H1 (cell line): ENCODE data around the gene PRKAR2B. TPM values are rescaled to one million over a fixed set of nuclear protein-coding genes. Genes with fewer than 3 reads are reported as not detected.

ENCODE experiments used
- CTCF ChIA-PET: fragments of 300-600 bp; sonication (Branson Sonifier 250); formaldehyde crosslinking; loops from one replicate; lab custom pipeline; 2021; ENCODE audit not compliant: partially characterized antibody; lab: Charles Lee
- POLR2A ChIA-PET: fragments of 300-600 bp; sonication (Branson Sonifier 250); formaldehyde crosslinking; loops from one replicate; lab custom pipeline; 2021; ENCODE audit warnings: inconsistent platforms; ENCODE audit not compliant: partially characterized antibody; lab: Charles Lee
- DNase-seq, 2 experiments: peaks; one replicate each; pipeline versions ENCODE4 v3.0.0 to v3.0.0-alpha.2; 2010 to 2022; ENCODE audit warnings: low spot score in 2 of 2, low read depth in 1 of 2, mixed read lengths in 1 of 2
- FAIRE-seq: peaks from 2 replicates; lab custom pipeline; 2011; peaks lifted over from hg19 to GRCh38; lab: Jason Lieb, UNC
- H2AFZ ChIP-seq: 2 replicates; pipeline ENCODE4 v1.8.1; 2012; ENCODE audit warnings: low read length, inconsistent platforms
- H2AK5ac ChIP-seq: 2 replicates; pipeline ENCODE4 v1.6.1; 2013; ENCODE audit warnings: low read depth, low read length
- H2BK120ac ChIP-seq: replicated peaks from 2 replicates; pipeline ENCODE3; 2013; ENCODE audit warnings: low read depth, low read length, inconsistent platforms
- H2BK12ac ChIP-seq: 2 replicates; pipeline ENCODE4 v1.6.1; 2013; ENCODE audit warnings: low read depth, low read length
- H2BK15ac ChIP-seq: 2 replicates; pipeline ENCODE4 v1.6.1; 2013; ENCODE audit warnings: low read length
- H2BK20ac ChIP-seq: 2 replicates; pipeline ENCODE4 v1.6.1; 2013; ENCODE audit warnings: low read length
- H2BK5ac ChIP-seq: 2 replicates; pipeline ENCODE4 v1.6.1; 2013; ENCODE audit warnings: low read depth, low read length
- H3K14ac ChIP-seq: 2 replicates; pipeline ENCODE4 v1.6.1; 2013; ENCODE audit warnings: inconsistent platforms; ENCODE audit not compliant: insufficient read length
- H3K18ac ChIP-seq: 2 replicates; pipeline ENCODE4 v1.6.1; 2013; ENCODE audit warnings: low read length; ENCODE audit errors: extremely low read depth
- H3K23ac ChIP-seq: 2 replicates; pipeline ENCODE4 v1.6.1; 2013; ENCODE audit warnings: inconsistent platforms; ENCODE audit not compliant: insufficient read length
- H3K23me2 ChIP-seq: 2 replicates; pipeline ENCODE4 v1.6.1; 2013; ENCODE audit warnings: low read depth, low read length
- H3K27ac ChIP-seq: 2 replicates; pipeline ENCODE4 v1.6.1; 2011; ENCODE audit warnings: low read depth, low read length, inconsistent platforms
- H3K27me3 ChIP-seq, 4 experiments: replicated peaks in 1 of 4; 1 replicate in 1 of 4; 2 replicates in 3 of 4; pipeline versions ENCODE4 v1.6.1 to v1.8.1; 2011 to 2013; ENCODE audit warnings: low read length in 3 of 4, mild to moderate bottlenecking in 3 of 4, inconsistent platforms in 2 of 4, mixed read lengths in 2 of 4, moderate library complexity in 1 of 4; ENCODE audit not compliant: control insufficient read depth in 3 of 4, insufficient read depth in 3 of 4; ENCODE audit errors: extremely low read depth in 1 of 4
- H3K36me3 ChIP-seq, 4 experiments: 2 replicates each; pipeline versions ENCODE4 v1.6.1 to v1.8.1; 2011 to 2013; ENCODE audit warnings: mild to moderate bottlenecking in 4 of 4, low read length in 3 of 4, moderate library complexity in 2 of 4, control low read depth in 1 of 4, inconsistent platforms in 1 of 4; ENCODE audit not compliant: insufficient read depth in 4 of 4, control insufficient read depth in 2 of 4
- H3K4ac ChIP-seq: replicated peaks from 2 replicates; pipeline ENCODE3; 2013; ENCODE audit warnings: low read length, low read depth, mixed read lengths, inconsistent platforms; ENCODE audit not compliant: insufficient read length
- H3K4me1 ChIP-seq, 4 experiments: replicated peaks in 1 of 4; 1 replicate in 1 of 4; 2 replicates in 3 of 4; pipeline versions ENCODE4 v1.6.1 to v1.8.1; 2011 to 2013; ENCODE audit warnings: low read length in 3 of 4, inconsistent platforms in 2 of 4, mixed read lengths in 1 of 4; ENCODE audit not compliant: insufficient read depth in 4 of 4, control insufficient read depth in 3 of 4
- H3K4me2 ChIP-seq, 2 experiments: 2 replicates each; pipeline versions ENCODE4 v1.6.1 to v1.8.1; 2011 to 2013; ENCODE audit warnings: low read depth in 2 of 2, low read length in 2 of 2, control low read depth in 1 of 2, inconsistent platforms in 1 of 2, mild to moderate bottlenecking in 1 of 2; ENCODE audit not compliant: insufficient read depth in 1 of 2
- H3K4me3 ChIP-seq, 4 experiments: fragments of 200-600, 300-600 bp in 1 of 4; sonication (generic), shearing (Covaris generic), sonication (Bioruptor Twin) in 1 of 4; 2 replicates each; pipeline versions ENCODE4 v1.5.1 to v1.8.1; 2011 to 2016; ENCODE audit warnings: low read length in 4 of 4, low read depth in 3 of 4, control low read depth in 2 of 4, inconsistent platforms in 2 of 4, mild to moderate bottlenecking in 2 of 4, mixed read lengths in 1 of 4, moderate library complexity in 1 of 4; ENCODE audit not compliant: insufficient read depth in 2 of 4; ENCODE audit errors: extremely low read depth in 1 of 4
- H3K56ac ChIP-seq: replicated peaks from 2 replicates; pipeline ENCODE3; 2013; ENCODE audit warnings: low read depth, mild to moderate bottlenecking, mixed read lengths, low read length, inconsistent platforms; ENCODE audit not compliant: insufficient read length
- H3K79me1 ChIP-seq: 2 replicates; pipeline ENCODE4 v1.6.1; 2013; ENCODE audit warnings: low read depth, low read length, control low read depth
- H3K79me2 ChIP-seq, 2 experiments: 2 replicates each; pipeline versions ENCODE4 v1.6.1 to v1.8.1; 2012 to 2013; ENCODE audit warnings: low read length in 2 of 2, mild to moderate bottlenecking in 2 of 2, inconsistent platforms in 1 of 2; ENCODE audit not compliant: insufficient read depth in 2 of 2, control insufficient read depth in 1 of 2
- H3K9ac ChIP-seq, 4 experiments: replicated peaks in 1 of 4; 1 replicate in 1 of 4; 2 replicates in 3 of 4; pipeline versions ENCODE4 v1.6.1 to v1.8.1; 2011 to 2013; ENCODE audit warnings: low read depth in 3 of 4, low read length in 3 of 4, control low read depth in 2 of 4, mild to moderate bottlenecking in 2 of 4, moderate library complexity in 2 of 4, inconsistent platforms in 1 of 4; ENCODE audit errors: extremely low read depth in 1 of 4
- H3K9me3 ChIP-seq, 2 experiments: 2 replicates each; pipeline versions ENCODE4 v1.6.1 to v1.8.1; 2012 to 2013; ENCODE audit warnings: mild to moderate bottlenecking in 2 of 2, moderate library complexity in 2 of 2, control low read depth in 1 of 2, inconsistent platforms in 1 of 2, low read depth in 1 of 2, low read length in 1 of 2, mixed read lengths in 1 of 2; ENCODE audit not compliant: insufficient read depth in 2 of 2
- H4K20me1 ChIP-seq, 2 experiments: replicated peaks in 1 of 2; 2 replicates each; pipeline versions ENCODE3 to v1.8.1; 2011 to 2013; ENCODE audit warnings: inconsistent platforms in 2 of 2, low read length in 2 of 2, mild to moderate bottlenecking in 1 of 2; ENCODE audit not compliant: insufficient read depth in 2 of 2, control insufficient read depth in 1 of 2
- H4K5ac ChIP-seq: 2 replicates; pipeline ENCODE4 v1.6.1; 2013; ENCODE audit warnings: low read length, low read depth, mixed read lengths, inconsistent platforms; ENCODE audit not compliant: insufficient read length
- H4K8ac ChIP-seq: 2 replicates; pipeline ENCODE4 v1.8.0; 2013; ENCODE audit warnings: mild to moderate bottlenecking, moderate library complexity, low read length, inconsistent platforms; ENCODE audit not compliant: insufficient read depth; ENCODE audit errors: extremely low read depth
- H4K91ac ChIP-seq: replicated peaks from 2 replicates; pipeline ENCODE3; 2013; ENCODE audit warnings: low read length, mixed read lengths, inconsistent platforms; ENCODE audit not compliant: insufficient read length
- ASH2L ChIP-seq: fragments of 200-600, 300-600 bp; sonication (generic); IDR thresholded peaks from one replicate; pipeline ENCODE4 v1.7.1; 2017; ENCODE audit warnings: low read length
- BCL11A ChIP-seq, 2 experiments: IDR thresholded peaks; one replicate each; pipeline ENCODE4 v1.6.1; 2011; ENCODE audit warnings: low read depth in 2 of 2, low read length in 2 of 2, mild to moderate bottlenecking in 2 of 2
- BRCA1 ChIP-seq: IDR thresholded peaks from 2 replicates; pipeline ENCODE4 v1.6.1; 2012; ENCODE audit warnings: low read depth, low read length, improper control_type of control experiment
- CBX8 ChIP-seq: fragments of 300-800, 300-1000 bp; sonication (generic); IDR thresholded peaks from 2 replicates; pipeline ENCODE4 v1.7.1; 2016; ENCODE audit warnings: low read depth, low read length, borderline replicate concordance
- EGR1 ChIP-seq: IDR thresholded peaks from 2 replicates; pipeline ENCODE4 v1.6.1; 2011; ENCODE audit warnings: low read depth, low read length, borderline replicate concordance
- EZH2 ChIP-seq: fragments of 200-600 bp; sonication (generic); IDR thresholded peaks from 2 replicates; pipeline ENCODE4 v1.7.1; 2012; ENCODE audit warnings: low read depth, mild to moderate bottlenecking, moderate library complexity, low read length, inconsistent platforms; ENCODE audit not compliant: severe bottlenecking
- GTF2F1 ChIP-seq: IDR thresholded peaks from 2 replicates; pipeline ENCODE4 v1.6.1; 2012; ENCODE audit warnings: low read depth, low read length, improper control_type of control experiment, borderline replicate concordance
- HDAC6 ChIP-seq: IDR thresholded peaks from one replicate; pipeline ENCODE4 v1.7.1; 2012; ENCODE audit warnings: low read depth, mild to moderate bottlenecking, inconsistent platforms, low read length, moderate library complexity
- JUND ChIP-seq: IDR thresholded peaks from 2 replicates; pipeline ENCODE4 v1.6.1; 2011; ENCODE audit warnings: mild to moderate bottlenecking, improper control_type of control experiment, low read length
- MAFK ChIP-seq: IDR thresholded peaks from 2 replicates; pipeline ENCODE4 v1.6.1; 2012; ENCODE audit warnings: low read depth, mild to moderate bottlenecking, improper control_type of control experiment, low read length
- PHF8 ChIP-seq: fragments of 200-600 bp; sonication (generic); conservative IDR thresholded peaks from 2 replicates; pipeline ENCODE4 v1.7.1; 2012; ENCODE audit warnings: low read depth, mild to moderate bottlenecking, inconsistent platforms, low read length, moderate library complexity
- POLR2A ChIP-seq, 2 experiments: IDR thresholded peaks; 1 replicate in 1 of 2; 2 replicates in 1 of 2; pipeline ENCODE4 v1.6.1; 2011; ENCODE audit warnings: low read depth in 2 of 2, low read length in 2 of 2, mild to moderate bottlenecking in 2 of 2; ENCODE audit errors: control extremely low read depth in 1 of 2
- POU5F1 ChIP-seq: IDR thresholded peaks from 2 replicates; pipeline ENCODE4 v1.6.1; 2011; ENCODE audit warnings: low read depth, mild to moderate bottlenecking, low read length, moderate library complexity
- TAF7 ChIP-seq: optimal IDR thresholded peaks from 2 replicates; pipeline ENCODE3; 2011; ENCODE audit warnings: low read depth, mild to moderate bottlenecking, inconsistent platforms, low read length, moderate library complexity, borderline replicate concordance
- WGBS, 2 experiments: shearing (Covaris generic) in 1 of 2; methylation state at CpG; one replicate each; pipeline versions ENCODE4 v1.1.6 to v1.1.7; 2013 to 2015; ENCODE audit warnings: low lambda C conversion rate in 2 of 2, mixed read lengths in 2 of 2, inconsistent platforms in 1 of 2, low coverage in 1 of 2, missing lambda C conversion rate in 1 of 2; ENCODE audit not compliant: insufficient replicate concordance in 2 of 2, insufficient coverage in 1 of 2, insufficient read length in 1 of 2; ENCODE audit errors: extremely low coverage in 1 of 2, missing lambda C conversion rate in 1 of 2; 5-methylcytosine and 5-hydroxymethylcytosine counted together
- polyA plus RNA-seq, 7 experiments: library from polyadenylated mRNA; depleted of rRNA in 3 of 7; stranded (reverse) in 5 of 7; unstranded in 2 of 7; fragments of >200 nt in 5 of 7; fragments of 200-250 nt in 2 of 7; gene quantifications; 1 replicate in 5 of 7; 2 replicates in 1 of 7; 4 replicates in 1 of 7; pipeline versions ENCODE4 v1.2.1 to v1.2.3, GENCODE V29; 2011 to 2013; ENCODE audit warnings: missing spikeins in 2 of 7, mixed read lengths in 2 of 7
- total RNA-seq: library from RNA; stranded (reverse); fragmentation: NEBNext Ultra II Directional; extraction: Animal tissue kit (Norgen Biotek cat#: 25700); gene quantifications from 2 replicates; pipeline ENCODE4 v1.2.1, GENCODE V29; 2021
- TF ChIP-seq, protein P1 (sequence below): IDR thresholded peaks from 2 replicates; pipeline ENCODE4 v1.6.1; 2012; ENCODE audit warnings: inconsistent platforms

Gene PRKAR2B
- total and polyA plus RNA-seq, 2 of the 8 experiments (the other 6 are each of a cell fraction or from before 2014, with no cell fraction given), result 10.4 to 37.0 TPM

DNA sequence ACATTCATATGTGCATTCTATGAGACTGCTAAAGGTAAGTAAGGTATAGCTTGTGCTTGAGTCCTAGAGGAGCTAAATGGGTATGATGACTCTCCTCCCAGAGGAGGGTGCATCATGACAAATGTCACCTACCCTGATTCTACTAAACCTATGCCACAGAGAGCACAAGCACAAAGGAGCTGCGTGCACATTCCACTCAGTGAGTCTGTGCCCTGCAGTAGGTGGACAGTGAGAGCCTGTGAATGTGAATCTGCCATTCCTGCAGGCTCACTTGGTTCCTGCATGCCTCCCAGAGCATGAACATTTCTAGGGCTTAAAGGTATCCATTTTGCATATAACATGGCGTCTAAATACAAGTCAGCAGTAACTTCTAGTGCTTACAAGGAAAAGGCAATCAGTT, 46.8 kb downstream of the PRKAR2B start:
- H4K20me1 ChIP-seq, result no peaks in the 10 kb centered on the region
- ChIA-PET CTCF (interaction anchor here (1.0 to 2.1 kb wide), 5 partner anchors 11 to 58 kb away, joined by 3 to 5 read pairs (median 4); no protein-coding TSS in a partner anchor), POLR2A (no interaction called here)
- no peak for DNase-seq
- no peak overlapping the region for H2BK20ac ChIP-seq
- H4K8ac ChIP-seq, result no peak overlapping the region
- no peak overlapping the region for H2AK5ac ChIP-seq
- no peak overlapping the region for H3K14ac ChIP-seq
- H3K4me2 ChIP-seq, result no peak overlapping the region
- H2BK120ac ChIP-seq, result no peak overlapping the region
- no peak overlapping the region for H3K27ac ChIP-seq
- no peak overlapping the region for H2AFZ ChIP-seq
- H3K9me3 ChIP-seq, result no peaks in the 10 kb centered on the region
- H3K36me3 ChIP-seq, result no peaks in the 10 kb centered on the region
- H3K9ac ChIP-seq, result no peak overlapping the region
- H3K79me2 ChIP-seq, result peaks cover 0 to 2% of the 10 kb centered on the region in 2 experiments; a peak in 1 of 4 replicates
- no peak overlapping the region for H3K4ac ChIP-seq
- H3K23ac ChIP-seq, result no peak overlapping the region
- H2BK12ac ChIP-seq, result no peak overlapping the region
- H3K27me3 ChIP-seq, result no peaks in the 10 kb centered on the region
- H3K23me2 ChIP-seq, result no peaks in the 10 kb centered on the region; the same call in 1 of the 2 replicates
- H2BK5ac ChIP-seq, result no peak overlapping the region
- no peak for FAIRE-seq
- no peak overlapping the region for H4K5ac ChIP-seq
- H3K79me1 ChIP-seq, result peaks cover 2% of the 10 kb centered on the region
- H3K56ac ChIP-seq, result no peak overlapping the region
- H3K18ac ChIP-seq, result no peak overlapping the region
- WGBS, 2 experiments, result 56% methylated on average over 2 of the region's 2 CpGs; no CpG with 5 or more reads in 1 of the 2 experiments
- no peak overlapping the region for H3K4me3 ChIP-seq
- H4K91ac ChIP-seq, result no peak overlapping the region
- H3K4me1 ChIP-seq, result peaks cover 0 to 7% (median 3%) of the 10 kb centered on the region in 4 experiments; a peak in 2 of 7 replicates
- no peak overlapping the region for H2BK15ac ChIP-seq
- TF ChIP-seq EGR1, result no peak
- no peak for TF ChIP-seq CBX8
- TF ChIP-seq, protein P1, sequence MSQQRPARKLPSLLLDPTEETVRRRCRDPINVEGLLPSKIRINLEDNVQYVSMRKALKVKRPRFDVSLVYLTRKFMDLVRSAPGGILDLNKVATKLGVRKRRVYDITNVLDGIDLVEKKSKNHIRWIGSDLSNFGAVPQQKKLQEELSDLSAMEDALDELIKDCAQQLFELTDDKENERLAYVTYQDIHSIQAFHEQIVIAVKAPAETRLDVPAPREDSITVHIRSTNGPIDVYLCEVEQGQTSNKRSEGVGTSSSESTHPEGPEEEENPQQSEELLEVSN, result no peak
- no peak for TF ChIP-seq MAFK
- no peak for TF ChIP-seq GTF2F1
- no peak for TF ChIP-seq POLR2A (IDR thresholded peaks at IDR 0.05; ENCODE audit: control extremely low read depth in 1 of 2, low read depth in 2 of 2, low read length in 2 of 2)
- TF ChIP-seq ASH2L, result no peak
- no peak for TF ChIP-seq PHF8
- no peak for TF ChIP-seq BCL11A (IDR thresholded peaks at IDR 0.05; ENCODE audit: low read depth in 2 of 2, low read length in 2 of 2)
- no peak for TF ChIP-seq HDAC6
- TF ChIP-seq POU5F1, result no peak
- TF ChIP-seq JUND, result no peak
- no peak for TF ChIP-seq EZH2
- no peak for TF ChIP-seq TAF7
- no peak for TF ChIP-seq BRCA1
